Uterine smooth muscle cell (primary cell): Measurements from ENCODE around the gene ZNF66. TPM values are rescaled to one million over a fixed set of nuclear protein-coding genes. Genes with fewer than 3 reads are reported as not detected.

Source experiments
- total RNA-seq: library from RNA; depleted of rRNA; stranded (reverse); fragments of >200 nt; gene quantifications from 2 replicates; pipeline ENCODE4 v1.2.3, GENCODE V29; 2014

ZNF66 gene
- 1.7 and 4.0 TPM in 2 replicates for total RNA-seq

DNA sequence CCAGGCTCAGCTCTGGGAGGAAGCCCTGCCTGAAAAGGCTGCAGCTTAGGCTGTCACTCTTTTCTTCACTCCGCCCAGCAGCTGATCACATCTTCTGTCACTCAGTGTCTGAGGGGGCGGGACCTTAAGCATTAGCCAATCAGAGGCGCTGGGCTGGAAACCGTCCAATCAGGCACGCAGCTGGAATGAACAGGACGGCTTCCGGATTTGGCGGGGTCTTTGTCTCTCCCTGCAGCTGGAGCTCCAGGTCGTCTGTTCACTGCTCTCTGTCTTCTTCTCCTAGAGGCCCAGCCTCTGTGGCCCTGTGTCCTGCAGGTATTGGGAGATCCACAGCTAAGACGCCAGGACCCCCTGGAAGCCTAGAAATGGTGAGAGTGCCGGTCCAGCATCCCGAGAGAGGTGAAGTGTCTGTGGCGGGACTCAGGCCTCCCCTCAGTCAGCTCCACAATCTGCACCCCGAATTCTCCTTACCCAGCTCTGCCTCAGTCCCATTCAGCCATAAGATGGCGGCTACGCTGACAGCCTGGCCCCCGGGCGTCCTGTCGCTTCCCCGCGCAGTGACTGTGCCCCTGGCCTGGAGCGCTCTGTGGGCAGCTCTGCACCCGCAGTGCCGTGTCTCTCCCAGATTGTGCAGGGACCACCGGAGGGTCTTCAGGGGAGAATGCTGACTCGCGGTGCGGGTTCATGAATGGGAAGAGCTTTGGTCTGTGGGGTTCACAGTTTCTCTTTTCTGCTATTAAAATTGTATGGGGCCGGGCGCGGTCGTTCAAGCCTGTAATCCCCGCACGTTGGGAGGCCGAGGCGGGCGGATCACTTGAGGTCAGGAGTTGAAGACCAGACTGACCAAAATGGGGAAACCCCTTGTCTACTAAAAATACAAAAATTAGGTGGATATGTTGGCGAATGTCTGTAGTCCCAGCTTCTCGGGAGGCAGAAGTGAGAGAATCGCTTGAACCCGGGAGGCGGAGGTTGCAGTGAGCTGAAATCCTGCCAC, at the start of gene ZNF66:
TSS of gene ZNF66 (plus strand) at position 222 of the 994 bp plus-strand sequence. CDS start at position 366, 144 bp downstream.

Other genes with a start within 250 kb of the ZNF66 start
- 5.2 and 12.9 TPM in 2 replicates for gene ZNF737, start 210.5 kb upstream of the ZNF66 start, total RNA-seq
- gene ZNF626, start 114.7 kb upstream of the ZNF66 start, total RNA-seq: 15.6 and 16.9 TPM in 2 replicates
- gene ZNF85, start 146.9 kb downstream of the ZNF66 start, total RNA-seq: 3.5 and 10.7 TPM in 2 replicates
- gene ZNF430, start 244.4 kb downstream of the ZNF66 start, total RNA-seq: 6.2 and 14.4 TPM in 2 replicates